MV-4-11 (cell line): ENCODE results near the gene PNLIPRP3.
A peak's percentile ranks its signal among the peaks of the same experiment; 100 is the strongest.

ENCODE experiments used
- DNase-seq: peaks from one replicate; lab custom pipeline; 2025; lab: John Stamatoyannopoulos, UW

The PNLIPRP3 gene

DNA sequence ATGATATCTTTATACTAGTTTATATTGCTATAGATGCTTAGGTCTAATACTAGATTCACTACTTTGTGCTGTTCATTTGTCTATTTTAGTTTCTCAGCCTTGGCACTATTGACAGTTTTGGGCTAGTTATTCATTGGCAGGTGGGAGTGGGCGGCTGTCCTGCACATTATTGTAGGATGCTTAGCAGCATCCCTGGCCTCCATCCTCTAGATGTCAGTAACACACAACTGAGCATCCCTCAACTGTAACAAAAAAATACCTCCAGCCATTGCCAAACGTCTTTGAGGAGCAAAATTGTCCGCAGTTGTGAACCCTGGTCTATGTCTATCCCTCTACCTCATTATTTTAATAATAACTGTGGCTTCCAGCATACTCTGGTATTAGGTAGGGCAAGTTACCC, 83.7 kb downstream of the PNLIPRP3 start:
- DNase-seq, result no peak

DNA sequence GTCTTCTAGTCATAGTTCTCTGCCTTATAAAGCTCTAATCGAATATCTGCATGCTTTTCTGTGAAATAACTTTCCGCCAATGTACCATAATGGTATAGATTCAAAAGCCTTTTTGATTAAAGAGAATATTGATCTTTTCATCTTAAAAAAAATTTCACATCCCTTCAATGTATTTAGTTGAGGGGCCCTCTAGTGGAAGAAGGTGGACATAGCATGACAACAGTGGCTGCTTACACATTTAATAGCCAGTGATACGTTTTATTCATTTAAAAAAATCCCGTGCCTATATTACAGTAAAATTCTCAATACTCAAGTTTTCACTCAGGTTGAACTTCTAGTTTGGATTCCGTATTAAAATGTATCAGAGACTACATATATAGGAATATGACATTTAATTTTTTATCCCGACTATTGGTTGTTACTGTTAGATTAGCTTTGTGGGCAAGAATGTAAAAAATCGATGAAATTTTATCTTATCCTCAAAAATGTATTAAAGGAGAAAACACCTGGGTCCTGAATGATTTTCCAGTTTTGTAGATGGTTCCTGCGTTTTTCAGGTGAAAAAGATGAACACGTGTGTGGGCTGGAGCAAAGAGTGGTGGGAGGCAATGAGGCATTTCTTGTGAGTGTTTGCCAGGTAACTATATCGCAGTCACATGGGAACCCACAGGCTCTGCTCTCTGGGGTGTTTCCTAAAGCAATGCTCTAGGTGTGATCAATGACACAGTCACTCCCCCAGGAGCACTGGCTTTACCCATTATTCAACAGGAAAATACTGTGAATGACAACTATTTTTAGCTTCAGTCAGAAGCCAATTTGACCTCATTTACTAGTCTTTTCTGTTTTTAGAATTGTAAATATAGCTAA, 94.0 kb downstream of the PNLIPRP3 start:
- DNase-seq, result peak; percentile 16

DNA sequence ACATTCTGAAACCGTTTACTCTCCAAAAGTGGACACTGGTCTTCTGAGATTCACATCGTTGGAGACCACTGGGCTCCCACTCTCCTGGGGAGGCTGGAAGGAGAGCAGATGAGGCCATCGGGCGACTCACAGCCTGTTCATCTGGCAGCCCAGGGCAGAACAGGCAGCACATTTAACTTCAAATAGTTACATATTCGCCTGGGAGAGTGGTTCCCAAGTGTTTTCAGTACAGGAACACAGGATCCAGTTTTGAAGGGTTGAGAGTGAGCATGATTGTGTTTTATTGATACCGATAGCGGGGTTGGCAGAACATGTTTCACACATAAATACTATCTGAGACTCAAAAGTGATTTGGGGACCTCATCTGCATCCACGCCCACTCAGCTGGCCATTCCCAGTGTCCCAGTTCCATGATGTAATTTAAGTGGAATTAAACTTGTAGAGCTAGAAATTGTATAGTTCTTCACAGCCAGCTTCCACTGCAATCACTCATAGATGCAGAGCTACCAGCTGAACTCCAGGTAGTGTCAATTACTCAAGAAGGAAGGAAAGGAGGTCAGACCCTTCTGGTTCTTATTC, 95.2 kb downstream of the PNLIPRP3 start:
- DNase-seq, result no peak

DNA sequence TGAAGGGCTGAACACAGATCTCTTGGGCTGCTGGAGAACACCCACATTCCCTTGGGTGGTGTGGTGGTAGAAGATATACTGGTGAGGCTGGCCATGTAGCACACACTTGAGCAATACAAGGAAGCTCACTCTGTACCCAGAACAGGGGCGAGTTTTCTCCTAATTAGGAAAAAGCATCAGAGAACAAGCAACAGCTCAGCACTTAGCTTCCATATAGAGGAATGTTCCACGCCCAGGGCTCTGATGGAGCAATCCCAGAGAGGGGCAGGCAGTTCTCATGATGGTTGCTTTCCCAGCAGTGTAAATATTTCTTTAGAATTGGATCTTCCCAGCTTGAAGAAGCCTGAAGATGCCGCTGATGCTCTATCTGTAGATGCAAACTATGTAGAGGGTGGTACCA, 97.1 kb downstream of the PNLIPRP3 start:
- DNase-seq, result no peak

DNA sequence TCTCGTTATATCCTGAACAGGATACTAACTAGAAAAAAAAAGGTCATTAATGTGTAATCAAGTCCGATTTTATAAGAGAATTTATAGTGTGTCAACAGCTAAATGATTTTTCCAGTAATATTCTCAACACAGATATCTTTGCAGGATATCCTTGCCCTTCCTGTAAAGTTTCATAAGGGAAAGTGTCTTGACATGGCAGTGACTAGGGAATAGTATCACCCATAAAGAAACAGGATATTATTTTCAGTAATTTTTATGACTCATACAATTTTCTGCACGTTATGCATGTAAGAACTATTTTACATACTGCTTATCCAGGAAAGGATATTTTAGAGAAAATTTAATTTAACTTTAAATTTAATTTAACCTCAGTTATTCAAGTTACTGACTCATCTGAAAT, 98.6 kb downstream of the PNLIPRP3 start:
- DNase-seq, result no peak
